Hematopoietic multipotent progenitor cell (in vitro differentiated cells): Measurements from ENCODE around the gene MINDY4B. TPM values are rescaled to one million over a fixed set of nuclear protein-coding genes. Genes with fewer than 3 reads are reported as not detected.

ENCODE experiments used
- DNase-seq, 3 donors: peaks; one replicate each; pipeline ENCODE4 v3.0.0-alpha.2; 2011 to 2015; ENCODE audit warnings: low read depth in 2 of 3, low spot score in 2 of 3
- total RNA-seq: library from RNA; depleted of rRNA; stranded (reverse); fragments of >200 nt; gene quantifications from one replicate; pipeline ENCODE4 v1.2.3, GENCODE V29; 2012

Gene MINDY4B
- not detected for total RNA-seq

GRCh38 chr3:150905339-150905738, at the start of gene MINDY4B:
Gene MINDY4B (minus strand): TSS chr3:150905439. CDS start chr3:150905439, 0 bp downstream.
- DNase-seq: no peak

- no peak for DNase-seq
These were observed 46.7 kb upstream of the MINDY4B start for GRCh38 chr3:150951923-150952322.

- DNase-seq: no peak
These were observed 40.2 kb upstream of the MINDY4B start for GRCh38 chr3:150945226-150946032.

- DNase-seq: no peak
These were observed 37.0 kb upstream of the MINDY4B start for GRCh38 chr3:150942221-150942620.

GRCh38 chr3:150936693-150937092, 31.5 kb upstream of the MINDY4B start:
- DNase-seq: no peak

- no peak for DNase-seq
These were observed 28.3 kb upstream of the MINDY4B start for GRCh38 chr3:150933473-150933995.

GRCh38 chr3:150931745-150932144, 26.5 kb upstream of the MINDY4B start:
- DNase-seq: no peak

GRCh38 chr3:150930839-150931238, 25.6 kb upstream of the MINDY4B start:
- no peak for DNase-seq

GRCh38 chr3:150928234-150928633, 23.0 kb upstream of the MINDY4B start:
- DNase-seq: no peak

GRCh38 chr3:150926328-150926727, 21.1 kb upstream of the MINDY4B start:
- no peak for DNase-seq

GRCh38 chr3:150925751-150926201, 20.5 kb upstream of the MINDY4B start:
- DNase-seq: peak; percentile 4 to 86 (median 63)

- no peak for DNase-seq
These were observed 17.4 kb upstream of the MINDY4B start for GRCh38 chr3:150922611-150923010.

- no peak for DNase-seq
These were observed 16.0 kb upstream of the MINDY4B start for GRCh38 chr3:150921209-150921608.

GRCh38 chr3:150920236-150920635, 15.0 kb upstream of the MINDY4B start:
- no peak for DNase-seq

GRCh38 chr3:150917951-150918350, 12.7 kb upstream of the MINDY4B start:
- no peak for DNase-seq

GRCh38 chr3:150913133-150913922, 8.1 kb upstream of the MINDY4B start:
- no peak for DNase-seq

GRCh38 chr3:150912501-150912900, 7.3 kb upstream of the MINDY4B start:
- DNase-seq: no peak

GRCh38 chr3:150911771-150912170, 6.5 kb upstream of the MINDY4B start:
- no peak for DNase-seq

GRCh38 chr3:150906461-150906860, 1.2 kb upstream of the MINDY4B start:
- DNase-seq: no peak

- no peak for DNase-seq
These were observed 507 bp upstream of the MINDY4B start for GRCh38 chr3:150905746-150906145.

GRCh38 chr3:150902988-150903387, 2.3 kb downstream of the MINDY4B start:
- no peak for DNase-seq

- DNase-seq: no peak
These were observed 3.4 kb downstream of the MINDY4B start for GRCh38 chr3:150901793-150902192.
